HG03025 (cell line): ENCODE results near the gene EEIG2.

Experiments
- ATAC-seq: cut with Tn5 transposase; IDR thresholded peaks from one replicate; pipeline ENCODE4 v1.9.1; 2021; ENCODE audit warnings: mild to moderate bottlenecking, moderate library complexity; ENCODE audit not compliant: unreplicated experiment, low FRiP score

EEIG2 gene

DNA sequence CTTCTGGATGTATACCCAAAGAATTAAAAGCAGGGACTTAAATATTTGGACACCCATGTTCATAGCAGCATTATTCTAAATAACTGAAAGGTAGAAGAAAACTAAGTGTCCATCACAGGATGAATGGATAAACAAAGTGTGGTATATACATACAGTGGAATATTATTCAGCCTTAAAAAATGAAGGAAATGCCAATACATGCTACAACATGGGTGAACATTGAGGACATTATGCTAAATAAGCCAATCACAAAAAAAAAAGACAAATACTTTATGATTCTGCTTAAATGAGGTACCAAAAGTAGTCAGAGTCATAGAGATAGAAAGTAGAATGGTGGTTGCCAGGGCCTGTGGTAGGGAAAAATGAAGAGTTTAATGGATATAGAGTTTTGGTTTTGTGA, 14.1 kb downstream of the EEIG2 start:
- ATAC-seq: no peak

DNA sequence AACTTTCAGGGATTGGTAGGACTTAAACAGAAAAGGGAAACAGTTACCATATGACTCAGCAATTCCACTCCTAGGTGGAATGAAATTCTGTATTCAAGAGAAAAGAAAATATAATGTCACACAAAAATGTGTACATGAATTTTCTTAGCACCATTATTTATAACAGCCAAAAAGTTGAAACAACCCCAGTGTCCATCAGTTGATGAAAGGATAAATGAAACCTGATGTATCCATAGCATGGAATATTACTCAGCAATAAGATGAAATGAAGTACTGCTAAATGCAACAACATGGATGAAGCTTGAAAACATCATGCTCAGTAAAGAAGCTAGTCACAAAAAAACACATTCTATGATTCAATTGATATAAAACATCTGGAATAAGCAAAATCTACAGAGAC, 15.5 kb downstream of the EEIG2 start:
- no peak for ATAC-seq

DNA sequence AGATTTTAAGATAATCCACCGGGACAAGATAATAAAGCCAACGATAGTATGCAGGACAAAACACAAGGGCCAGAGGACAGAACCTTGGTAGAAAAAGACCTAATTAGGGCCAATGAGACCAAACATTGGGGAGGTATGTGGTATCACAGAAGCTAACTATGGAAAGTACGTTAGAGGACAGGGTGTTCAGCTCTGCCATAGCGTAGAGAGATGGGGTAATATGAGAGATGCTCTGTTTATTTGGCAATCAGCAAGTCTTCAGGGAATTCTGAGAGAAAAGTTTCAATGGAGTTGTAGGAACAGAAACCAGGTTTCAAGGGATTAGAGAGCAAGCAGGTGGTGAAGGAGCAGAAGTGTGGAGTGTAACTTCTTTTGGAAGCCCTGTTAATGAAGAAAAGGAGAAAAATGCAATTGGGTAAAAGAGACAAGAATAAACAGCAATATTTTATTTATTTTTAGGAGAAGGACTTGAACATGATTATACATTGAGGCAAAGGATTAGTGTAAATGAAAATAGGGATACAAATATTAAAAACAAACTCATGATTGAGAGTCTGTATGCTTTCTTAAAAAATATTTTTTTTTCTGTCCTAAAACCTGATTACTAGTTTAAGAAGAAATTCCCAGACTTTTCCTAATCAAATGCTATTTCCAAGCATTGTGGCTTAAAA, 24.0 kb downstream of the EEIG2 start:
- no peak for ATAC-seq

DNA sequence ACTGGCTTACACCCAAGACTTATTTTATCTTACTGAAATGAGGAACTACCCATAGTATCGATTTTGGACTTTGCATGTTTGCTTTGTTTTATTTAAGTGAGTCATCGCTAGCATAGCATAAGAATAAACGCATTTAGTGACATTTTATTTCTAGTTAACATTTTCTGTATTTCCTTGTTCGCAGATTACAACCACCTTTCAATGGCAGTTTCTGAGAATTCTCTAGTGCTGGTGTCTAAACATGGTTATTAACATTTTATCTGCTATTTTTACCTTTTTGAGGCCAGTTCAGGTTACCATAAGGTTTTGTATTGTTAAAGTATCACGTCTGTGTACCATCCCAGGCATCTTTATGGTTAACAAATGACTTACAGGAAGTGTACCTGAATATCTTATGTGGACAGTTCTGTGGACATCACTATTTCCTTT, 24.5 kb downstream of the EEIG2 start:
- ATAC-seq: no peak

GRCh38 chr1:108585313-108585712, 25.4 kb downstream of the EEIG2 start:
- ATAC-seq: no peak

DNA sequence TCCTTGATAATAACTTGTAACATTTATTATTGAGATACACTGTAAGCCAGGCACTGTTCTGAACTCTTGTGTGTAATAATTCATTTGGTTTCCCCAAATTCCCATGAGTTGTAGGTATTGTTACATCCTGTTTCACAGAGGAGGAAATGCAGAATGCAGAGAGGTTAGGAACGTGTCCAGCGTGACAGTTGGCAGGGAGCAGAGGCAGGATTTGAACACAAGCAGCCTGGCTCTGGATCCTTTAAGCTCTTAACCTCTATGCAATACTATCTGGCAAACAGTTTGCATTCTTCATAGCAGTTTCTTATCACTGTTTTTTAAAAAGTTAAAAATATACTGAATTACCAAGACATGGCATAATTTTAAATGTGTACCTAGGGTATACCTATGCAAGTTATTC, 30.5 kb downstream of the EEIG2 start:
- no peak for ATAC-seq

GRCh38 chr1:108590957-108591356, 31.1 kb downstream of the EEIG2 start:
- no peak for ATAC-seq

DNA sequence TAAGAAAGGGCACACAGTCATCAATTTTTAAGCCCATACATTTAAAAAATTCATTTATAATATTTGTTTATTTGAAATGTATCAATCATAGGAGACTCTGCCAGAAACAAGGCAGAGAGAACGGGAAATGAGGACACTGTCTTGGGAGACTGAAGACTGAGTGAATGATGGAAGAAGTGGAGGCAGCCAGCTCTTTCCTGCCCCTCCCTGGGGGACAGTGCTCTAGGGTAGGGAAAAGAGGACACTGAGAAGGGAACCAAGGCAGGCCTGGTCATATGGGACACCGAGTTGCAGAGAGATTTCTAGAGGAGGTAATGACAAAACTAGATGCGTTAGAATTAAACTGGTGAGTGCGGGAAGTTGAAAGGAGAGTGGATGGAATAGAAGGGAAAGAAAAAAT, 31.6 kb downstream of the EEIG2 start:
- no peak for ATAC-seq

DNA sequence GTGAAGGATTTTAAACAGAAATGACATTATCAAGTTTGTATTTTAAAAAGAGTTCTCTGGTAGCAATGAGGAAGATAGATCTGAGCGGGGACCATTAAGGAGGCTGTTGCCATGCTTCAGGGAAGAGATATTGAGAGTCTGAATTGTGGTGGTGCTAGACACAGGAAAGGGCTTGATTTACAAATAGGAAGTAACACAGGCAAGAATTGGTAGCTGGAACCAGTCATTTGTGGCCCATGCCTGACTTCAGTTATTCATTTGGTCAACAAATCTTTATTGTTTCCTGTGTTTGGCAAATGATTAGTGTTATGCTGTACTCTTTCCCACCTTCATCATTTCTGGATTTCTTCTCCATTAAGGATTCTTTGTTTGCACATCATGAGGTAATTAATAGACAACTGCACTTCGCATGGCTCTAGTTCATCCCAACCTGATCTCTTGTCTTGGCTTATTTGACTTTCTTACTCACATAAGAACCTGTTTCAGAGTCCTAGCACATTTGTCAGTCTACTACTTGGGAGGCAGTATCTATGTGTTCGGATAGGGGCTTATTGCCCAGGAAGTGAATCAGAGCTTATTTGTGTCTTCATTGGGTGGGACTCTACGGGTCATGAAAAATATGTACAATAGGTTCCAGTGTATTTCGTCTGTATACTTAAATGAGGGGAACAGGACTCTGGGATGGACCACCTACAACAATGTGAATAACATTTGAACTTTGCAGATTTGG, 32.3 kb downstream of the EEIG2 start:
- no peak for ATAC-seq

DNA sequence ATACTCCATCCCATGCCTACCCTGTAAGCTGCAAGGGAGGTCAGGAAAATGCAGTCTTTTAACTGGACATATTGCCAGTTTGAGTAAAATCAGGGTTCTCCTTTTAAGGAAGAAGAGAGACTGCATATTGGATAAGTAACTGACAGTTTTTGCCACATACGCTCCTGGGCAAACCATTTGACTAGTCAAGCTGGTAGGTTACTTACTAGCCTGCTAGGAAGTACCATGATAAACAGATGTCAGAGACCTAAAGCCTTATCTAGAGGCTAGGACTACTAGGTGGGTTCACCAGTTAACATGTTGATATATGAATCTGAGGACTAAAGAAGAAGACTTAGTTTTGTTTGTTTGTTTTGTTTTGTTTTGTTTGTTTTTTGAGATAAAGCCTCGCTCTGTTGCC, 33.5 kb downstream of the EEIG2 start:
- no peak for ATAC-seq

- ATAC-seq: no peak
Measured at GRCh38 chr1:108595507-108595906, 35.6 kb downstream of the EEIG2 start.

GRCh38 chr1:108597041-108597440, 37.1 kb downstream of the EEIG2 start:
- no peak for ATAC-seq

DNA sequence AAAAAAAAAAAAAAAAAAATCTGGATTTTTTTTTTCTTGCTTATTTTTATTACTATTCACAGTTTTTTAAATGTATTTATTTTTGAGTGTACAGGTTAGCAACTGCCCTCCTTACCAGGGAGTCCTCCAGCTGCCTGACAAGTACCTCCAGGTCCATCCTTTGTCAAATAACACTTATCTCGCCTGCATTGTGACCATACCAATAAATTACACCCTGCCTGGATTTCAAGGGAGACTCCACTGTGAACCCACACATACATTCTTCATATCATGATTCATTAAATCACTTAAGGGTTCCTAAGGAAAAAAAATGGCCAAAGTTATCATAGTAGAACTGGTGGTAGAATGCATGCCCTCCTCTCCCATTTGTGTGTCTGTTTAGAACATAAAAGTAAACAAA, 38.4 kb downstream of the EEIG2 start:
- ATAC-seq: no peak

DNA sequence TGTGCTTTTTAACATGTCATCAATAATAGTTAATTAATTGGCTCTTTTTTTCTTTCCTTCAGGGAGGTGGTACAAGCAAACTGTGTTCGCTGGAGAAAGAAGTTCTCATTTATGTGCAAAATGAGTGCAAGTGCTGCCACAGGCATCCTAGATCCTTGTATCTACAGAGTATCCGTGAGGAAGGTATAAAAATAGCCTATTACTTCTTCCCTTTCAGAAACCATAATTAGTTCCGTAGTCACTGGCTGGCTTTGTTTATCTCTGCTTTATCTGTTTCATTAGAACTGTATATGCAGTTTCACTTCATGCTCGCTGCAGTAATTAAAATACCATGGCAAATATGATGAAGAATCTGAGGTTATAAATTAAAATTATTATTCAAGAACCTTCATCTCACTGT, 40.6 kb downstream of the EEIG2 start:
- no peak for ATAC-seq

- no peak for ATAC-seq
Measured at GRCh38 chr1:108601708-108602410, 42.0 kb downstream of the EEIG2 start.

GRCh38 chr1:108605633-108606032, 45.7 kb downstream of the EEIG2 start:
- no peak for ATAC-seq

- ATAC-seq: no peak
Measured at GRCh38 chr1:108606478-108606877, 46.6 kb downstream of the EEIG2 start.

DNA sequence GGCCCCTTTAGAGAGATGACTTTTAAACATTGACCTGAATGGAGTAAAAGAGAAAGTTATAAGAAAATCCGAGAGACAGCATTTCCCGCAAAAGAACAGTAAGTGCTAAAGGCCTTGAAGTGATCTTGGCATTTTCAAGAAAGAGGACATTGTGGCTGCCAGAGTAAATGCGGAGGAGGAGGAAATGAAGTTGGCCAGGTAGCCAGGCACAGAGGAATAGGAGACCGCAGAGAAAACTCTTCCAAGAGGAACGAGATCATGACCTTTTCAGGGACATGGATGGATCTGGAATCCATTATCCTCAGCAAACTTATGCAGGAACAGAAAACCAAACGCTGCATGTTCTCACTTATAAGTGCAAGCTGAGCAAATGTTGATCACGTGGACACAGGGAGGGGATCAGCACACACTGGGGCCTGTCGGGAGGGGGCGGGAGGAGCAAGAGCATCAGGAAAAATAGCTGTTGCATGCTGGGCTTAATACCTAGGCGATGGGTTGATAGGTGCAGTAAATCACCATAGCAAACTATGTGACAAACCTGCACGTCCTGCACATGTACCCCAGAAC, 49.7 kb downstream of the EEIG2 start:
- no peak for ATAC-seq
